HUES48 (cell line): Measurements from ENCODE around the gene CLK2.

Experiments used
- H3K27ac ChIP-seq: one replicate; pipeline ENCODE4 v1.7.0; 2013; ENCODE audit warnings: low read depth, low read length, inconsistent platforms
- H3K27me3 ChIP-seq: 2 replicates; pipeline ENCODE4 v1.6.1; 2013; ENCODE audit warnings: mild to moderate bottlenecking, low read length; ENCODE audit not compliant: control insufficient read depth, insufficient read depth
- H3K36me3 ChIP-seq: 2 replicates; pipeline ENCODE4 v1.6.1; 2013; ENCODE audit warnings: low read length; ENCODE audit not compliant: control insufficient read depth, insufficient read depth
- H3K4me1 ChIP-seq: 2 replicates; pipeline ENCODE4 v1.6.1; 2013; ENCODE audit warnings: mild to moderate bottlenecking, low read length; ENCODE audit not compliant: control insufficient read depth, insufficient read depth
- H3K4me3 ChIP-seq: 2 replicates; pipeline ENCODE4 v1.5.1; 2013; ENCODE audit warnings: mild to moderate bottlenecking, low read depth, low read length
- H3K9ac ChIP-seq: 2 replicates; pipeline ENCODE4 v1.6.1; 2013; ENCODE audit warnings: mild to moderate bottlenecking, low read depth, low read length, moderate library complexity
- H3K9me3 ChIP-seq: 2 replicates; pipeline ENCODE4 v1.6.1; 2013; ENCODE audit warnings: low read length; ENCODE audit not compliant: control insufficient read depth, insufficient read depth

Gene CLK2

GRCh38 chr1:155261852-155262673 is 11.2 kb downstream of the CLK2 start, which contains the start of gene SCAMP3:
TSS of gene SCAMP3 (minus strand) at chr1:155262360. CDS start at chr1:155262151, 209 bp downstream.
- peaks cover 8% of the 10 kb centered on the region for H3K4me1 ChIP-seq
- H3K27ac ChIP-seq: peak within 1 kb of the TSS; percentile 92
- H3K4me3 ChIP-seq: peak within 1 kb of the TSS; percentile 77
- H3K36me3 ChIP-seq: peaks cover 59% of the 10 kb centered on the region
- no peaks in the 10 kb centered on the region for H3K27me3 ChIP-seq
- H3K9ac ChIP-seq: peak within 1 kb of the TSS; percentile 75
- no peaks in the 10 kb centered on the region for H3K9me3 ChIP-seq

GRCh38 chr1:155261493-155261851 is 11.8 kb downstream of the CLK2 start:
- Histone ChIP-seq H3K9me3 (no peaks in the 10 kb centered on the region), H3K27ac (peak overlapping the region; percentile 92), H3K27me3 (no peaks in the 10 kb centered on the region), H3K4me1 (peaks cover 8% of the 10 kb centered on the region), H3K9ac (peak overlapping the region; percentile 75), H3K36me3 (peaks cover 55% of the 10 kb centered on the region), H3K4me3 (peak overlapping the region; percentile 77)

GRCh38 chr1:155260276-155260675 is 13.0 kb downstream of the CLK2 start:
- peaks cover 44% of the 10 kb centered on the region for H3K36me3 ChIP-seq
- no peaks in the 10 kb centered on the region for H3K27me3 ChIP-seq
- H3K4me1 ChIP-seq: peaks cover 8% of the 10 kb centered on the region
- H3K4me3 ChIP-seq: no peak overlapping the region
- H3K9me3 ChIP-seq: no peaks in the 10 kb centered on the region
- no peak overlapping the region for H3K9ac ChIP-seq
- no peak overlapping the region for H3K27ac ChIP-seq

GRCh38 chr1:155256058-155256852 is 17.0 kb downstream of the CLK2 start:
- H3K27ac ChIP-seq: no peak overlapping the region
- H3K9me3 ChIP-seq: no peaks in the 10 kb centered on the region
- peaks cover 18% of the 10 kb centered on the region for H3K36me3 ChIP-seq
- no peak overlapping the region for H3K9ac ChIP-seq
- no peaks in the 10 kb centered on the region for H3K27me3 ChIP-seq
- H3K4me1 ChIP-seq: peaks cover 17% of the 10 kb centered on the region
- peak overlapping the region; percentile 79 for H3K4me3 ChIP-seq

GRCh38 chr1:155255243-155256007 is 17.9 kb downstream of the CLK2 start, which contains the start of gene ENTREP3:
TSS of gene ENTREP3 (minus strand) at chr1:155255483. CDS start at chr1:155254877, 606 bp downstream.
- Histone ChIP-seq H3K27ac (peak within 1 kb of the TSS; percentile 68), H3K27me3 (no peaks in the 10 kb centered on the region), H3K36me3 (peaks cover 18% of the 10 kb centered on the region), H3K4me1 (peaks cover 13% of the 10 kb centered on the region; the same call in 1 of the 2 replicates), H3K9me3 (no peaks in the 10 kb centered on the region), H3K9ac (0 out of 2 replicates have a peak within 1 kb of the TSS, but pooled peaks have one; percentile 23), H3K4me3 (peak within 1 kb of the TSS; percentile 79)

GRCh38 chr1:155254714-155255242 is 18.5 kb downstream of the CLK2 start:
- Histone ChIP-seq H3K4me3 (peak overlapping the region; percentile 79), H3K9ac (no peak overlapping the region), H3K27me3 (no peaks in the 10 kb centered on the region), H3K9me3 (no peaks in the 10 kb centered on the region), H3K4me1 (peaks cover 13% of the 10 kb centered on the region; the same call in 1 of the 2 replicates), H3K27ac (no peak overlapping the region), H3K36me3 (peaks cover 18% of the 10 kb centered on the region)

GRCh38 chr1:155254228-155254713 is 19.0 kb downstream of the CLK2 start:
- Histone ChIP-seq H3K9me3 (no peaks in the 10 kb centered on the region), H3K4me3 (peak overlapping the region; percentile 79), H3K4me1 (peaks cover 13% of the 10 kb centered on the region; the same call in 1 of the 2 replicates), H3K9ac (no peak overlapping the region), H3K27me3 (no peaks in the 10 kb centered on the region), H3K27ac (no peak overlapping the region), H3K36me3 (peaks cover 13% of the 10 kb centered on the region)

- Histone ChIP-seq H3K9me3 (no peaks in the 10 kb centered on the region), H3K4me3 (peak overlapping the region; percentile 79; the same call in 1 of the 2 replicates)
Measured at GRCh38 chr1:155253797-155254196, 19.5 kb downstream of the CLK2 start.

GRCh38 chr1:155253208-155253607 is 20.1 kb downstream of the CLK2 start:
- Histone ChIP-seq H3K27ac (no peak overlapping the region), H3K9me3 (no peaks in the 10 kb centered on the region), H3K9ac (no peak overlapping the region), H3K4me1 (peaks cover 13% of the 10 kb centered on the region; the same call in 1 of the 2 replicates), H3K4me3 (no peak overlapping the region), H3K27me3 (no peaks in the 10 kb centered on the region), H3K36me3 (peaks cover 12% of the 10 kb centered on the region; the same call in 1 of the 2 replicates)

More at GRCh38 chr1:155253797-155254196, 19.5 kb downstream of the CLK2 start:
- peaks cover 13% of the 10 kb centered on the region; the same call in 1 of the 2 replicates for H3K4me1 ChIP-seq
- no peak overlapping the region for H3K9ac ChIP-seq
- H3K27me3 ChIP-seq: no peaks in the 10 kb centered on the region
- peaks cover 13% of the 10 kb centered on the region for H3K36me3 ChIP-seq
- no peak overlapping the region for H3K27ac ChIP-seq

GRCh38 chr1:155251566-155251965 is 21.7 kb downstream of the CLK2 start:
- Histone ChIP-seq H3K4me1 (peaks cover 13% of the 10 kb centered on the region; the same call in 1 of the 2 replicates), H3K27me3 (peaks cover 2% of the 10 kb centered on the region; the same call in 1 of the 2 replicates), H3K9ac (no peak overlapping the region), H3K4me3 (no peak overlapping the region), H3K9me3 (no peaks in the 10 kb centered on the region), H3K36me3 (peaks cover 15% of the 10 kb centered on the region; the same call in 1 of the 2 replicates), H3K27ac (no peak overlapping the region)
